K562 (cell line): ENCODE results near the gene CBFA2T2. TPM values are rescaled to one million over a fixed set of nuclear protein-coding genes. Genes with fewer than 3 reads are reported as not detected.

Source experiments
- ATAC-seq: fragments of 200-7000 bp; cut with Tn5 transposase; 3 replicates; pipeline ENCODE4 v1.9.1; 2020; ENCODE audit warnings: moderate library complexity
- BruUV-seq: library from RNA; stranded (reverse); fragments of 400-500 nt; replicated peaks from 2 replicates; lab custom pipeline; 2021; lab: Mats Ljungman, UMichigan
- CTCF ChIA-PET: fragments of 300-600 bp; formaldehyde crosslinking; extraction: SDS; loops from one replicate; lab custom pipeline; 2021; ENCODE audit warnings: low intra/inter-chr PET ratio; lab: Yijun Ruan, JAX
- POLR2A ChIA-PET: fragments of 300-600, 350-650 bp; sonication (Branson Sonifier 250); formaldehyde crosslinking; extraction: SDS; loops from one replicate; lab custom pipeline; 2021; ENCODE audit warnings: antibody characterized with exemption, inconsistent platforms; lab: Yijun Ruan, JAX
- DNase-seq, 4 experiments: peaks; one replicate each; pipeline versions ENCODE4 v3.0.0 to v3.0.0-alpha.2; 2011 to 2018; ENCODE audit warnings: low spot score in 3 of 4, mixed read lengths in 3 of 4; ENCODE audit errors: extremely low read depth in 1 of 4
- FAIRE-seq: peaks from 2 replicates; lab custom pipeline; 2011; peaks lifted over from hg19 to GRCh38; lab: Jason Lieb, UNC
- H2AFZ ChIP-seq: 2 replicates; pipeline ENCODE4 v1.6.0; 2011; ENCODE audit warnings: low read depth, low read length, control low read depth, inconsistent platforms
- H3K27ac ChIP-seq: fragments of 200-600 bp; 3 replicates; pipeline ENCODE4 v1.8.0; 2011; ENCODE audit warnings: low read depth, mild to moderate bottlenecking, control low read depth, inconsistent platforms, low read length, moderate library complexity, mixed read lengths; ENCODE audit errors: extremely low read depth
- H3K27me3 ChIP-seq, 2 experiments: fragments of 300-600 bp in 1 of 2; 2 replicates in 1 of 2; 3 replicates in 1 of 2; pipeline versions ENCODE4 v1.6.0 to v1.8.0; 2011; ENCODE audit warnings: inconsistent platforms in 2 of 2, low read length in 2 of 2, mild to moderate bottlenecking in 1 of 2, mixed read lengths in 1 of 2, moderate library complexity in 1 of 2; ENCODE audit not compliant: control insufficient read depth in 2 of 2, insufficient read depth in 2 of 2
- H3K36me3 ChIP-seq: fragments of 300-600 bp; 3 replicates; pipeline ENCODE4 v1.8.0; 2011; ENCODE audit warnings: mild to moderate bottlenecking, low read length, inconsistent platforms; ENCODE audit not compliant: control insufficient read depth, insufficient read depth
- H3K4me1 ChIP-seq, 2 experiments: fragments of 200-600 bp in 1 of 2; replicated peaks in 1 of 2; 2 replicates in 1 of 2; 3 replicates in 1 of 2; pipeline versions ENCODE4 v1.5.1 to v1.8.0; 2011; ENCODE audit warnings: inconsistent platforms in 2 of 2, low read length in 2 of 2, mild to moderate bottlenecking in 1 of 2, mixed read lengths in 1 of 2, moderate library complexity in 1 of 2; ENCODE audit not compliant: control insufficient read depth in 2 of 2, insufficient read depth in 2 of 2
- H3K4me2 ChIP-seq: 2 replicates; pipeline ENCODE4 v1.6.1; 2011; ENCODE audit warnings: low read length, control low read depth, inconsistent platforms, mixed read lengths; ENCODE audit not compliant: insufficient read depth
- H3K4me3 ChIP-seq: fragments of 200-600 bp; sonication (generic), shearing (Covaris generic); 2 replicates; pipeline ENCODE4 v1.5.1; 2016; ENCODE audit warnings: control low read depth, inconsistent platforms
- H3K79me2 ChIP-seq: fragments of 200-600 bp; 3 replicates; pipeline ENCODE4 v1.8.0; 2011; ENCODE audit warnings: low read length, inconsistent platforms; ENCODE audit not compliant: control insufficient read depth, insufficient read depth
- H3K9ac ChIP-seq, 2 experiments: 2 replicates each; pipeline versions ENCODE4 v1.6.0 to v1.6.1; 2011; ENCODE audit warnings: low read depth in 2 of 2, low read length in 2 of 2, control low read depth in 1 of 2, inconsistent platforms in 1 of 2, mild to moderate bottlenecking in 1 of 2, mixed read lengths in 1 of 2; ENCODE audit not compliant: insufficient read depth in 1 of 2
- H3K9me1 ChIP-seq: one replicate; pipeline ENCODE4 v1.6.0; 2011; ENCODE audit warnings: inconsistent platforms, mild to moderate bottlenecking, low read length, moderate library complexity; ENCODE audit not compliant: control insufficient read depth, insufficient read depth
- H3K9me3 ChIP-seq: replicated peaks from 2 replicates; pipeline ENCODE4 v1.5.1; 2011; ENCODE audit warnings: low read depth, low read length, inconsistent platforms; ENCODE audit not compliant: control insufficient read depth, insufficient read depth
- H4K20me1 ChIP-seq: replicated peaks from 2 replicates; pipeline ENCODE4 v1.6.1; 2011; ENCODE audit warnings: low read length, inconsistent platforms, mixed read lengths; ENCODE audit not compliant: control insufficient read depth, insufficient read depth
- BCL6 ChIP-seq: fragments of 250-450 bp; sonication (Bioruptor Pico); IDR thresholded peaks from 2 replicates; pipeline ENCODE4 v1.4.0; 2020
- DNMT1 ChIP-seq: fragments of 450-650 bp; IDR thresholded peaks from 2 replicates; pipeline ENCODE4 v1.6.1; 2016; ENCODE audit warnings: antibody characterized with exemption, mild to moderate bottlenecking
- HNRNPL ChIP-seq: fragments of 200-400 bp; formaldehyde crosslinking; IDR thresholded peaks from 2 replicates; pipeline ENCODE4 v1.6.1; 2017; ENCODE audit warnings: low read depth, mild to moderate bottlenecking, low read length
- KLF10 ChIP-seq: fragments of 250-450 bp; sonication (Bioruptor Pico); IDR thresholded peaks from 2 replicates; pipeline ENCODE4 v1.6.1; 2021; ENCODE audit warnings: matching md5 sums
- KLF13 ChIP-seq: fragments of 450-650 bp; IDR thresholded peaks from 2 replicates; pipeline ENCODE4 v1.6.1; 2016; ENCODE audit warnings: missing genetic modification characterization, low read depth, mild to moderate bottlenecking, missing compliant biosample characterization, moderate library complexity, borderline replicate concordance
- MIER1 ChIP-seq: fragments of 450-650 bp; IDR thresholded peaks from 2 replicates; pipeline ENCODE4 v1.6.1; 2016; ENCODE audit warnings: antibody characterized with exemption, mild to moderate bottlenecking, low read depth
- NFRKB ChIP-seq: fragments of 450-650 bp; IDR thresholded peaks from 2 replicates; pipeline ENCODE4 v1.6.1; 2016; ENCODE audit warnings: low read depth
- NONO ChIP-seq, 2 experiments: fragments of 200-400 bp in 1 of 2; fragments of 450-650 bp in 1 of 2; formaldehyde crosslinking in 1 of 2; IDR thresholded peaks; 2 replicates each; pipeline ENCODE4 v1.6.1; 2017; ENCODE audit warnings: low read depth in 2 of 2, mild to moderate bottlenecking in 2 of 2, moderate library complexity in 2 of 2, low read length in 1 of 2
- PHB2 ChIP-seq: fragments of 450-650 bp; IDR thresholded peaks from 2 replicates; pipeline ENCODE4 v1.6.1; 2017; ENCODE audit warnings: low read depth
- SP1 ChIP-seq: sonication (generic); formaldehyde crosslinking; IDR thresholded peaks from 2 replicates; pipeline ENCODE4 v1.8.1; 2022; ENCODE audit warnings: mild to moderate bottlenecking, missing genetic modification reagents
- SUPT5H ChIP-seq: fragments of 450-650 bp; IDR thresholded peaks from 2 replicates; pipeline ENCODE4 v1.6.1; 2016
- TAL1 ChIP-seq: fragments of 450-650 bp; IDR thresholded peaks from 2 replicates; pipeline ENCODE4 v1.6.1; 2016; ENCODE audit warnings: mild to moderate bottlenecking
- ZNF668 ChIP-seq: fragments of 250-450 bp; sonication (Bioruptor Pico); IDR thresholded peaks from 2 replicates; pipeline ENCODE4 v1.8.0; 2022; ENCODE audit warnings: mild to moderate bottlenecking, inconsistent platforms
- WGBS: fragments of 100-300 bp; shearing (Covaris generic); methylation state at CpG from one replicate; pipeline ENCODE4 v1.1.6; 2016; ENCODE audit warnings: low coverage, mixed read lengths; ENCODE audit not compliant: insufficient coverage; ENCODE audit errors: missing lambda C conversion rate; 5-methylcytosine and 5-hydroxymethylcytosine counted together
- in situ Hi-C: fragments of 300-500 bp; cut with MboI; formaldehyde crosslinking; loops from 4 replicates; pipeline ENCODE4 v1.15.0; 2018; ENCODE audit warnings: inconsistent platforms, mixed read lengths
- intact Hi-C: fragments of 100-400 bp; cut with micrococcal nuclease; formaldehyde crosslinking; loops from 2 replicates; pipeline ENCODE4 v1.14.2; 2022
- polyA plus RNA-seq, 8 experiments: library from polyadenylated mRNA; depleted of rRNA in 4 of 8; stranded (reverse) in 5 of 8; unstranded in 3 of 8; fragments of >200 nt; fragmentation: Nextera tagmentation in 2 of 8; fragmentation: Illumina TruSeq in 1 of 8; extraction: Ambion mirVana in 2 of 8; extraction: Trizol in 1 of 8; gene quantifications; 2 replicates each; pipeline versions ENCODE4 v1.2.1 to v1.2.3, GENCODE V29; 2011 to 2014; ENCODE audit warnings: inconsistent platforms in 1 of 8, missing spikeins in 1 of 8
- total RNA-seq, 7 experiments: library from RNA; depleted of rRNA in 6 of 7; stranded (reverse); fragments of >200 nt in 6 of 7; fragmentation: Illumina TruSeq in 2 of 7; extraction: Trizol in 2 of 7; gene quantifications; 2 replicates each; pipeline versions ENCODE4 v1.2.1 to v1.2.3, GENCODE V29; 2011 to 2021; ENCODE audit warnings: low replicate concordance in 1 of 7
- TF ChIP-seq, protein P1 (sequence below): fragments of 450-650 bp; conservative IDR thresholded peaks from 2 replicates; pipeline ENCODE4 v1.6.1; 2016; ENCODE audit warnings: missing genetic modification characterization, low read depth, mild to moderate bottlenecking, missing compliant biosample characterization, moderate library complexity
- TF ChIP-seq, protein P2 (sequence below), 2 experiments: IDR thresholded peaks; 2 replicates each; pipeline ENCODE4 v1.6.1; 2011; ENCODE audit warnings: borderline replicate concordance in 1 of 2, control low read depth in 1 of 2, low read depth in 1 of 2, low read length in 1 of 2, mild to moderate bottlenecking in 1 of 2, mixed read lengths in 1 of 2, moderate library complexity in 1 of 2; ENCODE audit not compliant: insufficient read depth in 1 of 2, insufficient read length in 1 of 2, poor library complexity in 1 of 2, severe bottlenecking in 1 of 2; ENCODE audit errors: extremely low read depth in 1 of 2
- TF ChIP-seq, protein P3 (sequence below): fragments of 250-450 bp; sonication (Bioruptor Pico); IDR thresholded peaks from 2 replicates; pipeline ENCODE4 v1.8.0; 2022; ENCODE audit warnings: inconsistent platforms, mild to moderate bottlenecking, moderate library complexity, borderline replicate concordance
- TF ChIP-seq, protein P4 (sequence below): sonication (generic); formaldehyde crosslinking; IDR thresholded peaks from 2 replicates; pipeline ENCODE4 v1.8.1; 2022; ENCODE audit warnings: missing genetic modification reagents

Gene CBFA2T2
- total and polyA plus RNA-seq, 9 of the 15 experiments (the other 6 are each of a cell fraction or from before 2014, with no cell fraction given): 0.27 to 9.6 (median 5.8) TPM

DNA sequence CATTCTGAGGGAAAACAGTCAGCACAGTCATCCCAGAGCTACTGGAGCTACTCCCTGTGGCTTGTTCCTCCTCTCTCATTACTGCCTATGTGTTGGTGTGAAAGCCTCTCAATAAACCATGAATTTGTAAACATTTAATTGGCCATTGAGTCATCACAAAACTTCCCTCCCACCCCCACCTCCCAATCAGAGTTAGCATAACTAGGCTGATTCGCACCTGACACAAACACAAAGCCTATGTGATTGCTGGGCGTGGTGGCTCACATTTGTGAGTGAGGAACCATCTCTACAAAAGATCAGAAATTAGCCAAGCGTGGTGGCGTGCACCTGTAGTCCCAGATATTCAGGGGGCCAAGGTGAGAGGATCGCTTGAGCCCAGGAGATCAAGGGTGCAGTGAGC lies 29.2 kb upstream of the CBFA2T2 start:
- DNase-seq: no peak

More for the DNA sequence above, 29.2 kb upstream of the CBFA2T2 start:
- H3K4me2 ChIP-seq: no peak overlapping the region
- no peak for FAIRE-seq
- H3K36me3 ChIP-seq: no peaks in the 10 kb centered on the region
- H3K79me2 ChIP-seq: no peaks in the 10 kb centered on the region
- CTCF ChIA-PET: no interaction called here
- intact Hi-C loops: no loop called here
- no peak overlapping the region for H2AFZ ChIP-seq
- POLR2A ChIA-PET: interaction anchor here (1.1 kb wide), 1 partner anchor 9 kb away, joined by 3 read pairs; no protein-coding TSS in a partner anchor
- no peaks in the 10 kb centered on the region for H3K9me1 ChIP-seq
- ATAC-seq: no peak
- no peaks in the 10 kb centered on the region for H3K9me3 ChIP-seq
- H3K9ac ChIP-seq: no peak overlapping the region
- 59% methylated on average over 5 of the region's 5 CpGs for WGBS
- H3K4me1 ChIP-seq: peaks cover 0 to 3% of the 10 kb centered on the region in 2 experiments; a peak in 3 of 5 replicates
- in situ Hi-C loops: loop anchor here (5.0 kb wide), 1 partner anchor 272 kb away; the partner anchor contains the start of gene ZNF341
- H4K20me1 ChIP-seq: no peaks in the 10 kb centered on the region
- H3K27me3 ChIP-seq: no peaks in the 10 kb centered on the region
- BruUV-seq: no TSS peak
- TF ChIP-seq, protein P1, sequence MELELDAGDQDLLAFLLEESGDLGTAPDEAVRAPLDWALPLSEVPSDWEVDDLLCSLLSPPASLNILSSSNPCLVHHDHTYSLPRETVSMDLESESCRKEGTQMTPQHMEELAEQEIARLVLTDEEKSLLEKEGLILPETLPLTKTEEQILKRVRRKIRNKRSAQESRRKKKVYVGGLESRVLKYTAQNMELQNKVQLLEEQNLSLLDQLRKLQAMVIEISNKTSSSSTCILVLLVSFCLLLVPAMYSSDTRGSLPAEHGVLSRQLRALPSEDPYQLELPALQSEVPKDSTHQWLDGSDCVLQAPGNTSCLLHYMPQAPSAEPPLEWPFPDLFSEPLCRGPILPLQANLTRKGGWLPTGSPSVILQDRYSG (tag): no peak
- TF ChIP-seq NONO (IDR thresholded peaks at IDR 0.05; ENCODE audit: low read depth in 2 of 2, low read length in 1 of 2) (no peak), ZNF668 (CRISPR knock-in tag) (no peak), PHB2 (no peak), BCL6 (CRISPR knock-in tag) (no peak), NFRKB (no peak), HNRNPL (no peak), TAL1 (no peak), DNMT1 (no peak), SP1 (CRISPR knock-in tag) (no peak), KLF10 (CRISPR knock-in tag) (no peak), KLF13 (tag) (no peak), MIER1 (no peak), SUPT5H (no peak)
- TF ChIP-seq, protein P2, sequence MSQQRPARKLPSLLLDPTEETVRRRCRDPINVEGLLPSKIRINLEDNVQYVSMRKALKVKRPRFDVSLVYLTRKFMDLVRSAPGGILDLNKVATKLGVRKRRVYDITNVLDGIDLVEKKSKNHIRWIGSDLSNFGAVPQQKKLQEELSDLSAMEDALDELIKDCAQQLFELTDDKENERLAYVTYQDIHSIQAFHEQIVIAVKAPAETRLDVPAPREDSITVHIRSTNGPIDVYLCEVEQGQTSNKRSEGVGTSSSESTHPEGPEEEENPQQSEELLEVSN (IDR thresholded peaks at IDR 0.05; ENCODE audit: borderline replicate concordance in 1 of 2, extremely low read depth in 1 of 2, insufficient read depth in 1 of 2, insufficient read length in 1 of 2, low read depth in 1 of 2, low read length in 1 of 2, poor library complexity in 1 of 2, severe bottlenecking in 1 of 2): no peak
- TF ChIP-seq, protein P3, sequence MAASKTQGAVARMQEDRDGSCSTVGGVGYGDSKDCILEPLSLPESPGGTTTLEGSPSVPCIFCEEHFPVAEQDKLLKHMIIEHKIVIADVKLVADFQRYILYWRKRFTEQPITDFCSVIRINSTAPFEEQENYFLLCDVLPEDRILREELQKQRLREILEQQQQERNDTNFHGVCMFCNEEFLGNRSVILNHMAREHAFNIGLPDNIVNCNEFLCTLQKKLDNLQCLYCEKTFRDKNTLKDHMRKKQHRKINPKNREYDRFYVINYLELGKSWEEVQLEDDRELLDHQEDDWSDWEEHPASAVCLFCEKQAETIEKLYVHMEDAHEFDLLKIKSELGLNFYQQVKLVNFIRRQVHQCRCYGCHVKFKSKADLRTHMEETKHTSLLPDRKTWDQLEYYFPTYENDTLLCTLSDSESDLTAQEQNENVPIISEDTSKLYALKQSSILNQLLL (CRISPR knock-in tag): no peak
- TF ChIP-seq, protein P4, sequence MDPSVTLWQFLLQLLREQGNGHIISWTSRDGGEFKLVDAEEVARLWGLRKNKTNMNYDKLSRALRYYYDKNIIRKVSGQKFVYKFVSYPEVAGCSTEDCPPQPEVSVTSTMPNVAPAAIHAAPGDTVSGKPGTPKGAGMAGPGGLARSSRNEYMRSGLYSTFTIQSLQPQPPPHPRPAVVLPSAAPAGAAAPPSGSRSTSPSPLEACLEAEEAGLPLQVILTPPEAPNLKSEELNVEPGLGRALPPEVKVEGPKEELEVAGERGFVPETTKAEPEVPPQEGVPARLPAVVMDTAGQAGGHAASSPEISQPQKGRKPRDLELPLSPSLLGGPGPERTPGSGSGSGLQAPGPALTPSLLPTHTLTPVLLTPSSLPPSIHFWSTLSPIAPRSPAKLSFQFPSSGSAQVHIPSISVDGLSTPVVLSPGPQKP (CRISPR knock-in tag): no peak
- no peak overlapping the region for H3K27ac ChIP-seq
- H3K4me3 ChIP-seq: no peak overlapping the region
